ENCODE data around the gene LIPA.
"Not testable (repeated sequence)": the region's sequence is repeated elsewhere in the genome, so short reads cannot be mapped to it uniquely, and the experiment has no call there.

LIPA gene

GRCh38 chr10:89255793-89256192, 4.2 kb upstream of the LIPA start:
- Histone ChIP-seq H3K36me3 (ENCODE audit: control insufficient read depth, insufficient read depth, low read length) (no peaks in the 10 kb centered on the region), H3K9me3 (ENCODE audit: control insufficient read depth, insufficient read depth, low read length) (peaks cover 11% of the 10 kb centered on the region), H3K4me1 (ENCODE audit: control insufficient read depth, insufficient read depth, low read length) (peaks cover 17% of the 10 kb centered on the region; the same call in 1 of the 2 replicates), H3K27me3 (ENCODE audit: control insufficient read depth, insufficient read depth, low read length) (peaks cover 4% of the 10 kb centered on the region), H3K9ac (ENCODE audit: low read depth, low read length) (no peak overlapping the region), H3K27ac (ENCODE audit: low read depth, low read length) (no peak overlapping the region), H3K4me3 (ENCODE audit: low read depth, low read length) (no peak overlapping the region)

- not testable (repeated sequence) for H3K27ac ChIP-seq (ENCODE audit: low read depth, low read length); H3K36me3 ChIP-seq (ENCODE audit: control insufficient read depth, insufficient read depth, low read length); H3K4me3 ChIP-seq (ENCODE audit: low read depth, low read length); H3K27me3 ChIP-seq (ENCODE audit: control insufficient read depth, insufficient read depth, low read length); H3K9ac ChIP-seq (ENCODE audit: low read depth, low read length)
- H3K9me3 ChIP-seq (ENCODE audit: control insufficient read depth, insufficient read depth, low read length): peaks cover 11% of the 10 kb centered on the region
- peaks cover 19% of the 10 kb centered on the region; the same call in 1 of the 2 replicates for H3K4me1 ChIP-seq (ENCODE audit: control insufficient read depth, insufficient read depth, low read length)
Observed at GRCh38 chr10:89255091-89255579, 3.6 kb upstream of the LIPA start.

- Histone ChIP-seq H3K27me3 (ENCODE audit: control insufficient read depth, insufficient read depth, low read length) (peaks cover 4% of the 10 kb centered on the region), H3K36me3 (ENCODE audit: control insufficient read depth, insufficient read depth, low read length) (no peaks in the 10 kb centered on the region), H3K27ac (ENCODE audit: low read depth, low read length) (no peak overlapping the region), H3K9ac (ENCODE audit: low read depth, low read length) (no peak overlapping the region), H3K4me1 (ENCODE audit: control insufficient read depth, insufficient read depth, low read length) (peaks cover 10% of the 10 kb centered on the region; the same call in 1 of the 2 replicates), H3K4me3 (ENCODE audit: low read depth, low read length) (no peak overlapping the region), H3K9me3 (ENCODE audit: control insufficient read depth, insufficient read depth, low read length) (peaks cover 11% of the 10 kb centered on the region)
Observed at GRCh38 chr10:89252225-89252585, 630 bp upstream of the LIPA start.

GRCh38 chr10:89250865-89251408, 638 bp downstream of the LIPA start:
- H3K9me3 ChIP-seq (ENCODE audit: control insufficient read depth, insufficient read depth, low read length): peaks cover 11% of the 10 kb centered on the region
- H3K9ac ChIP-seq (ENCODE audit: low read depth, low read length): 0 out of 2 replicates have a peak overlapping the region, but pooled peaks have one; percentile 31
- peak overlapping the region; percentile 78 for H3K4me3 ChIP-seq (ENCODE audit: low read depth, low read length)
- H3K4me1 ChIP-seq (ENCODE audit: control insufficient read depth, insufficient read depth, low read length): peaks cover 9% of the 10 kb centered on the region
- no peaks in the 10 kb centered on the region for H3K36me3 ChIP-seq (ENCODE audit: control insufficient read depth, insufficient read depth, low read length)
- peaks cover 4% of the 10 kb centered on the region for H3K27me3 ChIP-seq (ENCODE audit: control insufficient read depth, insufficient read depth, low read length)
- H3K27ac ChIP-seq (ENCODE audit: low read depth, low read length): no peak overlapping the region

GRCh38 chr10:89248990-89249389, 2.6 kb downstream of the LIPA start:
- no peak overlapping the region for H3K4me3 ChIP-seq (ENCODE audit: low read depth, low read length)
- H3K9ac ChIP-seq (ENCODE audit: low read depth, low read length): no peak overlapping the region
- H3K27ac ChIP-seq (ENCODE audit: low read depth, low read length): no peak overlapping the region
- no peaks in the 10 kb centered on the region for H3K36me3 ChIP-seq (ENCODE audit: control insufficient read depth, insufficient read depth, low read length)
- peaks cover 5% of the 10 kb centered on the region; the same call in 1 of the 2 replicates for H3K9me3 ChIP-seq (ENCODE audit: control insufficient read depth, insufficient read depth, low read length)
- H3K4me1 ChIP-seq (ENCODE audit: control insufficient read depth, insufficient read depth, low read length): peaks cover 20% of the 10 kb centered on the region
- peaks cover 4% of the 10 kb centered on the region for H3K27me3 ChIP-seq (ENCODE audit: control insufficient read depth, insufficient read depth, low read length)

- not testable (repeated sequence) for H3K9ac ChIP-seq (ENCODE audit: low read depth, low read length); H3K27ac ChIP-seq (ENCODE audit: low read depth, low read length); H3K27me3 ChIP-seq (ENCODE audit: control insufficient read depth, insufficient read depth, low read length); H3K36me3 ChIP-seq (ENCODE audit: control insufficient read depth, insufficient read depth, low read length); H3K9me3 ChIP-seq (ENCODE audit: control insufficient read depth, insufficient read depth, low read length); H3K4me3 ChIP-seq (ENCODE audit: low read depth, low read length)
- peaks cover 32% of the 10 kb centered on the region for H3K4me1 ChIP-seq (ENCODE audit: control insufficient read depth, insufficient read depth, low read length)
Observed at GRCh38 chr10:89247623-89248022, 4.0 kb downstream of the LIPA start.

GRCh38 chr10:89245802-89246201, 5.8 kb downstream of the LIPA start:
- no peaks in the 10 kb centered on the region for H3K9me3 ChIP-seq (ENCODE audit: control insufficient read depth, insufficient read depth, low read length)
- peaks cover 38% of the 10 kb centered on the region for H3K4me1 ChIP-seq (ENCODE audit: control insufficient read depth, insufficient read depth, low read length)
- no peak overlapping the region for H3K27ac ChIP-seq (ENCODE audit: low read depth, low read length)
- no peak overlapping the region for H3K4me3 ChIP-seq (ENCODE audit: low read depth, low read length)
- no peak overlapping the region for H3K9ac ChIP-seq (ENCODE audit: low read depth, low read length)
- H3K27me3 ChIP-seq (ENCODE audit: control insufficient read depth, insufficient read depth, low read length): no peaks in the 10 kb centered on the region
- no peaks in the 10 kb centered on the region for H3K36me3 ChIP-seq (ENCODE audit: control insufficient read depth, insufficient read depth, low read length)

- no peaks in the 10 kb centered on the region for H3K27me3 ChIP-seq (ENCODE audit: control insufficient read depth, insufficient read depth, low read length)
- no peak overlapping the region for H3K9ac ChIP-seq (ENCODE audit: low read depth, low read length)
- H3K27ac ChIP-seq (ENCODE audit: low read depth, low read length): no peak overlapping the region
- no peaks in the 10 kb centered on the region for H3K36me3 ChIP-seq (ENCODE audit: control insufficient read depth, insufficient read depth, low read length)
- peaks cover 35% of the 10 kb centered on the region for H3K4me1 ChIP-seq (ENCODE audit: control insufficient read depth, insufficient read depth, low read length)
- no peaks in the 10 kb centered on the region for H3K9me3 ChIP-seq (ENCODE audit: control insufficient read depth, insufficient read depth, low read length)
- H3K4me3 ChIP-seq (ENCODE audit: low read depth, low read length): no peak overlapping the region
Observed at GRCh38 chr10:89242840-89243568, 8.6 kb downstream of the LIPA start.

- Histone ChIP-seq H3K27ac (ENCODE audit: low read depth, low read length) (no peak overlapping the region), H3K9ac (ENCODE audit: low read depth, low read length) (no peak overlapping the region), H3K4me3 (ENCODE audit: low read depth, low read length) (no peak overlapping the region), H3K9me3 (ENCODE audit: control insufficient read depth, insufficient read depth, low read length) (no peaks in the 10 kb centered on the region), H3K36me3 (ENCODE audit: control insufficient read depth, insufficient read depth, low read length) (no peaks in the 10 kb centered on the region), H3K27me3 (ENCODE audit: control insufficient read depth, insufficient read depth, low read length) (no peaks in the 10 kb centered on the region), H3K4me1 (ENCODE audit: control insufficient read depth, insufficient read depth, low read length) (peaks cover 35% of the 10 kb centered on the region)
Observed at GRCh38 chr10:89242345-89242684, 9.3 kb downstream of the LIPA start.

- Histone ChIP-seq H3K27me3 (ENCODE audit: control insufficient read depth, insufficient read depth, low read length) (no peaks in the 10 kb centered on the region), H3K4me1 (ENCODE audit: control insufficient read depth, insufficient read depth, low read length) (peaks cover 35% of the 10 kb centered on the region), H3K4me3 (ENCODE audit: low read depth, low read length) (no peak overlapping the region), H3K27ac (ENCODE audit: low read depth, low read length) (peak overlapping the region; percentile 13), H3K9ac (ENCODE audit: low read depth, low read length) (no peak overlapping the region), H3K36me3 (ENCODE audit: control insufficient read depth, insufficient read depth, low read length) (no peaks in the 10 kb centered on the region), H3K9me3 (ENCODE audit: control insufficient read depth, insufficient read depth, low read length) (no peaks in the 10 kb centered on the region)
Observed at GRCh38 chr10:89241486-89242344, 9.9 kb downstream of the LIPA start.

GRCh38 chr10:89241026-89241425, 10.5 kb downstream of the LIPA start:
- Histone ChIP-seq H3K9me3 (ENCODE audit: control insufficient read depth, insufficient read depth, low read length) (no peaks in the 10 kb centered on the region), H3K27me3 (ENCODE audit: control insufficient read depth, insufficient read depth, low read length) (no peaks in the 10 kb centered on the region), H3K27ac (ENCODE audit: low read depth, low read length) (no peak overlapping the region), H3K4me1 (ENCODE audit: control insufficient read depth, insufficient read depth, low read length) (peaks cover 34% of the 10 kb centered on the region), H3K36me3 (ENCODE audit: control insufficient read depth, insufficient read depth, low read length) (no peaks in the 10 kb centered on the region), H3K9ac (ENCODE audit: low read depth, low read length) (no peak overlapping the region), H3K4me3 (ENCODE audit: low read depth, low read length) (no peak overlapping the region)
